Measurements from ENCODE around the gene ABCC5.
"Not testable (repeated sequence)": the region's sequence is repeated elsewhere in the genome, so short reads cannot be mapped to it uniquely, and the experiment has no call there.

The ABCC5 gene

GRCh38 chr3:184017672-184018423, at the start of gene ABCC5:
TSS of gene ABCC5 (minus strand) at chr3:184017884. CDS start at chr3:184014392, 3,492 bp downstream.
- DNase-seq: peak; percentile 85

GRCh38 chr3:184066211-184066610, 48.5 kb upstream of the ABCC5 start:
- DNase-seq: no peak

GRCh38 chr3:184062637-184063036, 45.0 kb upstream of the ABCC5 start:
- DNase-seq: no peak

GRCh38 chr3:184059424-184059823, 41.7 kb upstream of the ABCC5 start:
- DNase-seq: no peak

GRCh38 chr3:184058029-184058428, 40.3 kb upstream of the ABCC5 start:
- DNase-seq: no peak

- DNase-seq: no peak
These were observed 35.1 kb upstream of the ABCC5 start, which contains the start of gene HTR3C for GRCh38 chr3:184052767-184053166. TSS of gene HTR3C (plus strand) at chr3:184053047. CDS start at chr3:184053081, 34 bp downstream.

- DNase-seq: no peak
These were observed 32.6 kb upstream of the ABCC5 start for GRCh38 chr3:184050217-184050847.

GRCh38 chr3:184045995-184046394, 28.3 kb upstream of the ABCC5 start:
- DNase-seq: no peak

- no peak for DNase-seq
These were observed 24.9 kb upstream of the ABCC5 start for GRCh38 chr3:184042617-184043016.

GRCh38 chr3:184040010-184040409, 22.3 kb upstream of the ABCC5 start:
- no peak for DNase-seq

- no peak for DNase-seq
These were observed 21.7 kb upstream of the ABCC5 start for GRCh38 chr3:184039414-184039813.

- not testable (repeated sequence) for DNase-seq
These were observed 20.6 kb upstream of the ABCC5 start for GRCh38 chr3:184038307-184038706.

GRCh38 chr3:184037816-184038215, 20.1 kb upstream of the ABCC5 start:
- DNase-seq: no peak

GRCh38 chr3:184031187-184031792, 13.6 kb upstream of the ABCC5 start, which contains the start of gene HTR3D:
TSS of gene HTR3D (plus strand) at chr3:184031742. CDS start at chr3:184031742, 0 bp downstream.
- no peak for DNase-seq

GRCh38 chr3:184030536-184030935, 12.9 kb upstream of the ABCC5 start:
- no peak for DNase-seq

GRCh38 chr3:184029443-184029842, 11.8 kb upstream of the ABCC5 start:
- no peak for DNase-seq

- DNase-seq: not testable (repeated sequence)
These were observed 10.7 kb upstream of the ABCC5 start for GRCh38 chr3:184028275-184028890.

- not testable (repeated sequence) for DNase-seq
These were observed 7.6 kb upstream of the ABCC5 start for GRCh38 chr3:184025256-184025655.

GRCh38 chr3:184022323-184022722, 4.6 kb upstream of the ABCC5 start:
- no peak for DNase-seq

GRCh38 chr3:184018424-184018973, 815 bp upstream of the ABCC5 start:
- DNase-seq: no peak

- no peak for DNase-seq
These were observed 643 bp downstream of the ABCC5 start for GRCh38 chr3:184016811-184017671.

- no peak for DNase-seq
These were observed 1.5 kb downstream of the ABCC5 start for GRCh38 chr3:184016169-184016570.
